Stimulated activated CD4-positive, alpha-beta T cell treated with anti-CD3 and anti-CD28 coated beads, TNF-alpha, amount 100 ng/mL, for 4 hours (primary cell): ENCODE measurements around the gene MCEMP1.

Experiments
- DNase-seq, 3 experiments: peaks; one replicate each; pipeline ENCODE4 v3.0.0-alpha.2; 2020; ENCODE audit warnings: low read depth in 3 of 3

The MCEMP1 gene

DNA sequence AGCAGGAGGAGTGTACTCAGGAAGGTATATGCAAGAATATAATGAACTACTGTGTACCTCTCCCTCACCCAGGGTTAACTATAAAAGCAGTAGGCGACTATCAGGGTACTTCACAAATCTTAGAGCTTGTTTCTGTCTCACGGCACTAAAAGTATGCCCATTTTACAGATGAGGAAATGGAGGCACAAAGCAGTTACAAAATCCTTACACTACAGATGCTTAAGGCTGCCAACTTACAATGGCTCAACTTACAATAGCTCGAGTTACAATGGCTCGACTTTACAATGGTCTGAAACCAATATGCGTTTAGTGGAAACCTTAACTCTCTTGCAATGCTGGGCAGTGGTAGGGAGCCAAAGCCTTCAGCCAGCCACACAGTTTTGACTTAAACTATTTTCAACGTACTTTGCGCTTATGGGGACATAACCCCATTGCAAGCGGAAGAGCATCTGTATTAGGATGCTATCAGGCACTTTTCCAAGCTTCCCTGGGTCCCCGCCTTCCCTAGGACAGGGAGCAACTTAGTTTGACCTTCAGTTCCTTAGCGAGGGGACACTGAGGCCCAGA lies 20.9 kb downstream of the MCEMP1 start:
- DNase-seq, result no peak

DNA sequence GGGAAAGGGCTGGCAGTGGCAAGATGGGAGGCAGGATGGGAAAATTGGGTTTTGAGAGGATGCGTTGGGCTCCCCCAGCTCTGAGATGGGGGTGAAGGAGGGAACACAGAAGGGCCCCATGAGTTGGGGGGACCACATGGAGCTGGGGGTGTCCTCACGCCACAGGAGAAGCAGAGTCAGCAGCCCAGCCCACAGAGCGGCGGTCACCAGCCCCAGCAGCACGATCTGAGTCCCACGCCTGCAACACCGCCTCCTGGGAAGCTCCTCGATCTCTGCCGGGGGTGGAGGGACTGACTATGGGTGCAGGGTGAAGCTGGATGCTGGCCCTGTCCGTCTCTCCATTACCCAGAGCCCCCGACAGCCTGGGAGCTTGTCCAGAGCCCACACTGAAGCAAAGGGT lies 21.7 kb downstream of the MCEMP1 start:
- DNase-seq, result no peak

DNA sequence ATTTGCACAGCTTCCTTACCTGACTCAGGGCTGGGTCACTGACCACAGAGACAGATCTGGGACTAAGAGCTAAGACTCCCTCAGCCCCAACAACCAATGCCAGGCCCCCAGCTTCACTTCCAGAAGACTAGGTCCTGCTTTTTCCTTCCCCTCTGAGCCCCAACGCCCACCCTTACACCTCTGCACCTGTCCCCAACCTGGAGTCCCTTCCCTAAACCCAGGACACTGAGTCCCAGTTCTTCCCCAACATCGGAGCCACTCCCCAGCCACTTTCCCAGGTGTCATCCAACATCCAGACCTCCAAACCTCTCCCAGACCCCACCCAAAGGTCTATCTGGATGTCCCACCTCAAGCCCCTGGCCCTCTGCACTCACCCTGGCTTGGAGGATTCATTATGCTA lies 22.1 kb downstream of the MCEMP1 start:
- DNase-seq, result no peak

DNA sequence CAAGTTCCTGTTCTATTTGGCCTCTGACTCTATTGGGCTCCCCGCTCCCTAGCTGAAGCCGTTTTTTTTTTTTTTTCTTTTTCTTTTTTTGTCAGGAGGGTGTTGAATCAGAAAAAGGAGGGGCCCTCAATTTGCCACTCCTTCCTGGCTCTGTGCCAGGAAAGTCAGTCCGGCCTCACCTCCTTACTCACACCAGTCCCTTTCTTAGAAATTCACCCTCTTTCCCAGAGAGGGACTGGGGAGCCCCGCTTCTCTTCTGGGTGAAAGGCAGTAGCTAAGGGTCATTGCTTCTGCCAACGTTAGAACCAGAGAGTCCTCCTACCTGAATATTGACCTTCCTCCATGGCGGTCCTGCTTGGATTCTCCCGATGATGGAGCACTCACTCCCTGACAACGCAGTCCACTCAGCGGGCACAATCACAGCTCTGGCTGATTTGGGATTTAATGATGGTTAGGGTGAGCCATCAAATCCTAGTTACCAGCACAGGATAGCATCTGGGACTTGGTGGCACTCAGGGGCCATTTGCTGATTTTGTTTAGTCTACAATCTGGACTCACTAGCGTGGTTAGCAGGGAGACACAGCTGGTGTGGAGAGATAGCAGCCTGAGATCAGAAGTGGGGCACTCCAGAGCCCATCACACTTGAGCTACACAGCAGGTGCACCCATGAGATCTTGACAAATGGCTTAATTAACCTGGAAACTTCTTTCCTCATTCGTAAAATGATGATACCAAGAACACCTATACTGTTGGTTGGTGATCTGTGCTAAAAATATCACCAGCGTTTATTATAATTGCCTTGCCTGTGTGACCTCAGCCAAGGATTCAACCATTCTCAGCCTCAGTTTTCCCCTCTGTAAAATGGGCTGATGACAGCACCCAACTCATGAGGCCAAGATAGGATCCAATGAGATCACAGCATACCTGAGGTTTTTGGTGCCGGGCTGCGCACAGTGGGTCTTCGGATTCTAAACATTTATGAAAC lies 22.8 kb downstream of the MCEMP1 start:
- DNase-seq, result no peak

DNA sequence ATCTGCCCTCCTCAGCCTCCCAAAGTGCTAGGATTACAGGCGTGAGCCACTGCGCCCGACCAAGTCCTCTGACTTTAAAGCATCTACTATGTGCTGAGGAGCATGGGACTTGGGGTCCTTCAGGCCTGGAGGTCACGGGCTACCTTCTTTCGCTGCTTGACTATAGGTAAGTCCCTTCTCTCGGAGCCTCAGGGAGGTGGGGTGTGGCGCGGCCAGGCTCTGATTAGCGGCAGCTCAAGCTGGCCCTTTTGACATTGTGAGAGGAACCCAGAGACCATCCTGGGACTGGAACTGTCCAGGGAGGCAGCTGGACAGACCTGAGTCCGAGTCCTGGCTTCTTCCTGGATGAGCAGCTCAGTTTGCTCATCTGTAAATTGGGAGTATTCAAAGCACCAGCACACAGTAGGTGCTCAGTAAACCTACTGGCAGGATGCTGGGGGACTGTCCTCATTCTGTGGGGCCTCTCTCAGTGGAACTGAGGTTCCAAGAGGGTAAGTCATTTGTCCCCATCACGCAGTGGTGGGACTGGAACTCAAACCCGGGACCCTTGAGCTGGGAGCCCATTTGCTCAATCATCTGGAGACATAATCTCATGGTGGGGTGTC lies 24.3 kb downstream of the MCEMP1 start:
- DNase-seq, result no peak

DNA sequence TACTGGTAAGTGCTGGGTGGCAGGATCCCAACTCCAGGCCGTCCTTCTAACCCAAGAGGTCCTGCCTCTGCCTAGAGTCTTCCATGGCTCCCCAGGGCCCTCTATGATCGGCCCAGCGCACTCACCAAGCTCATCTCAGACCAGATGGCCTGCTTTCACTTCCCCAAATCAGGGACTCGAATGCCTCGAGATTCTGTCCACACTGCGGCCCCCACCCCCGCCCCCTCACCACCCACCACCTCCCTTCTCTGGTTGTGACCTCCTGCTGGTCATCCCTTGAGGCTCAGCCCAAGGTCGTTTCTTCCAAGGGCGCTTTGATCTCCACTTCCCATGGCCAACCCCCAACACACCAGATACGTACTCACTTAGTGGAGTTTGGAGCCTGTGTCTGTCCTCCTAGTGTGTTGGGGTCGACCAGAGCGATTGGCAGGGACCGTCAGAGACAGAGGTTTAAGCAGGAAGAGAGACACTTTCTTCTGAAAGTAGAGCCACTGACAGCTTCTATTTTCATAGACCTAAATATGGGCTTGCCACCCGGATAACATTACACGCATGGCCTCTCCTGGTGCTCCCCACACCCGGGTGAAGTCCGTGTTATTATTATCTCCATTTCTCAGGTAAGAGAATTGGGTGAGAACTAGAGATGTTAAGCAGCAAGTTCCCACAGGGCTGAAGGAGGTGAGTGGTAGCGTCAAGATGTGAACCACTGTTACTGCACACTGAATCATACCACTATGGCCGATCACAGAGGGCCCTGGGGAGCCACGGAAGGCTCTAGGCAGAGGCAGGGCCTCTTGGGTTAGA lies 25.0 kb downstream of the MCEMP1 start, which contains the start of gene FCER2:
Gene FCER2, minus strand, starts transcription at position 478 of the 804 bp plus-strand sequence. CDS start 2,371 bp downstream, outside the sequence.
- DNase-seq, result no peak

DNA sequence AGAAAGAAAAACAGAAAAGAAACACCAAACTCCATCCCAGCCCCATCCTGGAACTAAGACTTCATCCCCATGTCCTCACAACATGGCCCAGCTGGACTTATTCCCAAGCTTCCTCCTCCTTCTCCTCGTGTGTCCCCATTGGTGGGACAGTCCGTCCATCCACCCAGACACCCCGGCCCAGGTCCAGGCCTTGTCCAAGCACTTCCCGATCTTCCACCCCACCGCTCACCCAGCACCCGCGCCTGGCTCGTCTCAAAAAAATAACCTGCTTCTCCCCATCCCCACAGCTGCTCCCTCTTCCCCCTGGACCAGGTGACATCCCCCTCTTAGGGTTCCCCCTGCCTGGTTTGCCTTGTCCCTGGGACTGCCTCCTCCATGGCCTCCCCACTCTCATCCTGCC lies 26.4 kb downstream of the MCEMP1 start:
- DNase-seq, result no peak

DNA sequence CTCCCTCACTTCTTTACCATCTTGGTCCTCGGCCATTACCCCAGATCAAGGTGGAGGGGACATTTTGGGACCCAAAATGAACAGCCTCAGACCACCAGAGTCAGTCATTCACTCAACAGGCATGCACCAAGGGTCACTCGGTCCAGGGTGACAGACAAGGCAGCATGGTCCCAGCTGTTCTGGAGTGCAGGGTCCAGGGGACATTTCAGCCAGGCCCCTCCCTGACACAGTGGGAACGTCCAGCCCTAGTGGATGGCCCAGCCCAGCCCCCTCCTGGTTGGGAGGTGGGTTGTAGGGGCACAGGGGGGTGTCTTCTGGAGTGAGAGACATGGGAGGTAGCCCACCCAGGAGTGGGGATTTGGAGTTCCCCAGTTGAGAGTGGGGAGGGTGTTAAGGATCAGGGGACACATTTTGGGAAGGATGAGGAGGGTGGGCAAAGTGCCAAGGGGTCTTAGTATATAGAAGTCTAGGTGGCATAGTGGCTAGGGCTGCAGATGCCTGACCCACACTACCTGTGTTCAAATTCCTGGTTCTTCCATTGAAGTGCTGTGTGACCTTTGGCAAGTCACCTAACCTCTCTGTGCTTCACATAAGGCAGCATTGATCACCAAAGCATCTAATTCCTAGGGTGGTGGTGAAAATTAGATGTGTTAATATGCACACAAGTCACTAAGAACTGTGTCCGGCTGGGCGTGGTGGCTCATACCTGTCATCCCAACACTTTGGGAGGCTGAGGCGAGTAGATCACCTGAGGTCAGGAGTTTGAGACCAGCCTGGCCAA lies 27.6 kb downstream of the MCEMP1 start:
- no peak for DNase-seq

DNA sequence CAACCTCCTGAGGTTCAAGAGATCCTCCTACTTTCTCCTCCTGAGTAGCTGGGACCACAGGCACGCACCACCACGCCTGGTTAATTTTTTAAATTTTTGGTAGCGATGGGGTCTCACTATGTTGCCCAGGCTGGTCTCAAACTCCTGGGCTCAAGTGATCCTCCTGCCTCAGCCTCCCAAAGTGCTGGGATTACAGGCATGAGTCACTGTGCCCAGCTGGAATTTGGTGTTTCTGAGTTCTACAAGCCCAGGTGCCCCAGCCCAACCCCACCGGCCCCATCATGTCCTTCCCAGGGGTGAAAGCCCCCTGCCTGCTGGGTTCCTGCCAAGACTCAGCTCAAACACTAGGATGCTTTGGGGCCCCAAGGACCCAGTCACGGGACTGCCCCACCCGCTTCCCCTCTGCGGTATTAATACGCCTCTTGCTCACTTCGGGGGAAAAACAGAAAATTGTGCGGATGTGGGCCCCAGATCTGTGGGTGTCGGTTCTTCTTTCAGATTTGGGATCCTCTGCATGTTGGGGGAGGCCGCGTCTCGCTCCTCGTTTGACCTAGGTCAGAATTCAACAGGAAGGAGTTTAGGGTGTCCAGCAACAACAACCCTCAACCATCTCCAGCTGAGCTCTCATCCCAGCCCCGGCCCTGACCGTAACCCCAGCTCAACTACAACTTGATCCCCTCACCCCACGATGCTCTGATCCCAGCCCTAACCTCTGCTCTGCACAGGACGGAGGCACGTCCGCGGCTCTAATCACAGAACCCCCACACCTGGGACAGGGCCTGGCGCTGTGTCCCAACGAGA lies 28.7 kb downstream of the MCEMP1 start:
- DNase-seq, result peak; percentile 47 to 64 (median 61)

DNA sequence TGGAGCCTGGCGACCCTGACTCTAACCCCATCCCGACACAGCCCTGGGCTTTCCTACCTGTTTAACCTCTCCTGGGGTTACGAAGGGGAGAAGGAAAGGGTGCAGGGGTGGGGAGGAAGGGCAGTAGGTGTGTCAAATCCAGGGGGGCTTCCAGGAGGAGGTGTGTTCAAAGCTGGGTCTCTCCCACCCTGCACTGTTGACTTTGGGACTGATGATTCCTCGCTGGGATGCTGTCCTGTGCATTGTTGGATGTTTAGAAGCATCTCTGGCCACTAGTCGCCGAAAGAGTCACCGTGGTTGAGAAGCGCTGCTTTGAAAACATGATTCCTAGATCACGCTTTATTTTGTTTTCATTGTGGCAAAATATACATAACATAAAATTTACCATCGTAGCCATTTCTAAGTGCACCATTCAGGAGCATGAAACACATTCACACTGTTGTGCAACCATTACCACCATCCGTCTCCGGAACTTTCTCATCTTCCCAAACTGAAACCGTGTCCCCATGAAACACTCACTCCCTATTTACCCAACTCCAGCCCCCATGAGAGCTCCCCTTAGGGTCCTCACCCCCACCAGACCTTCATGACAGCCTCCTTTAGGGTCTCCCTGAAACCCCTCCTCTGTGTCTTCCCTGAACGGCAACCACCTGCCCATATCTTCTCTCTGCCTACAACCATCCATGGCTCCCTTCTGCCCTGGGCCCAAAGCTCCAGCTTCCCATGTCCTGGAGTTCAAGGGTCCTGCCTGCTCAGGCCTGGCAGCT lies 29.5 kb downstream of the MCEMP1 start:
- no peak for DNase-seq

DNA sequence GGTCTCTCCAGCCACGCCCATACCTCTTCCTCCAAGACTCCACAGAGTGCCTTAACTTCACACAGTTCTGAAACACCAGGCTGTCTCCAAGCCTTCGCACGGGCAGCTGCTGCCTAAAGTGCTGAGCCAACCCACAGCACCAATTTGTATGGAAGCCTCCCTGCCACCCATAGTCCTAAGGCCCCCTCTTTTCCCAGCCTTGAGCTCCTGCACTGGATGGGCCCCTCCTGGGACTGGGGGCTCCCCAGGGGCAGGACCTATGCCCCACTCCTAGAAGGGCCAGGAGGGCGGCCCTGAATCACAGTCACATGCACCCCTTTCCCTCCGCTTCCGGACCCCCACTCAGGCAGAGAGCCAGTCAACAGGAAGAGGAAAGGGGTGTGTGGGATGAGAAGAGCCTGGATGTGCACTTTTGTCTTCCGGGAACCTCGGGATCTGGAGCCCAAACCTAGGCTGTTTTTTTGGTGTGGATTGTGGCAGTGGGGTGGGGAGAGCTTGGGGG lies 30.1 kb downstream of the MCEMP1 start:
- DNase-seq, result no peak

DNA sequence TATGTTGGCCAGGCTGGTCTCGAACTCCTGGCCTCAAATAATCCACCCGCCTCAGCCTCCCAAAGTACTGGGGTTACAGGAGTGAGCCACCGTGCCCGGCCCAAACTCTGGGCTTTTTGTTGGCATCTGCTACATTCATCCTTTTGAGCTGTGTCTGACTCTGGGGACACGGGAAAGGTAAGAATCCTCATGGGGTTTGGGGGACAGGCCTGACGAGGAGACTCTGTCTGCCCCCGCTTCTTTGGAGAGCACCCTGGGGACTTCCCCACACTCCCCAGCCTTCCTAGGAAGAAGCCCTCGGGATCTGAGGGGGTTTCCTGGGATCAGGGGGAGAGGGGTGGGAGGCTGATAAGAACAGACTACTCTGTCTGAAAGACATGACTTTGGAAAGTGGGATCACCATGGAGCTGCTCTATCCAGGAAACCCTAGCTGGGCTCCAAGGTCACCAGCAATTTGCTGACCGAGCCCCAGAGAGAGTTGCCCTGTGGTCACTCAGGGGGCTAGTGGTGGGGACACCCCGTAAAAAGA lies 33.1 kb downstream of the MCEMP1 start:
- DNase-seq, result no peak

DNA sequence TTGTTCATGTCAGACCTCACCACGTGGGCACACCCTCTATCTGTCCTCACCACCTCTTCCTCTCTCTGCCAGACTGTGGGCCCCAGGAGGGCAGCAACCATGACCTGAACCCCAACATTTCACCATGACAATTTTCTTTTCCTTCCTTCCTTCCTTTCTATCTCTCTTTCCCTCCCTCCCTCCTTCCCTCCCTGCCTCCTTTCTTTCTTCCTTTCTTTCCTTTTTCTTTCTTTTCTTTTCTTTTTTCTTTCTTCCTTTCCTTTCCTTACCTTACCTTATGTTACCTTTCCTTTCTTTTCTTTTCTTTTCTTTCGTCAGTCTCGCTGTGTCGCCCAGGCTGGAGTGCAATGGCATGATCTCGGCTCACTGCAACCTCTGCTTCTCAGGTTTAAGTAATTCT lies 33.7 kb downstream of the MCEMP1 start:
- no peak for DNase-seq

DNA sequence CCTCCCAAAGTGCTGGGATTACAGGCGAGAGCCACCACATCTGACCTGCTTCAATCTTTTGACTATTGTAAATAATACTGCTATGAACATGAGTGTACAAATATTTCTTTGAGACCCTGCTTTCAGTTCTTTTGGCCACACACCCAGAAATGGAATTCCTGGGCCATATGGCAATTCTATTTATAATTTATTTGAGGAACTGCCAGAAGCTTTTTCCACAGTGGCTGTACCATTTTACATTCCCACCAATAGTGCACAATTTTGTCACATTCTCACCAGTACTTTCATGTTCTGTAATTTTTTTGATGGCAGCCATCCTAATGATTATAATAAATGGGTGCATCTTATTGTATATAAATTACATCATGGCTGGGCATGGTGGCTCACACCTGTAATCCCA lies 38.8 kb downstream of the MCEMP1 start:
- DNase-seq, result no peak

DNA sequence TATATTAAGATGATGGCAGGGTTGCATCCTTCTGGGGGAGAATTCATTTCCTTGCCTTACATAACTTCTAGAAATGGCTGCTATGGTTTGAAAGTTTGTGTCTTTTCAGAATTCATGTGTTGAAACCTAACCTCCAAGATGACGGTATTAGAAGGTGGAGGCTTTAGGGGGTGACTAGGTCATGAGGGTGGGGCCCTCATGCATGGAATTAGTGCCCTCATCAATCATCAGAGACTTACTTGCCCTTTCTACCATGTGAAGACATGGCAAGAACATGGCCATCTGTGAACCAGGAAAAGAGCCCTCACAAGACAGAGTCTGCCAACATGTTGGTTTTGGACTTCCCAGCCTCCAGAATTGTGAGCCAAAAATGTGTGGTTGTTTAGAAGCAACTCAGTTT lies 39.9 kb downstream of the MCEMP1 start:
- no peak for DNase-seq

DNA sequence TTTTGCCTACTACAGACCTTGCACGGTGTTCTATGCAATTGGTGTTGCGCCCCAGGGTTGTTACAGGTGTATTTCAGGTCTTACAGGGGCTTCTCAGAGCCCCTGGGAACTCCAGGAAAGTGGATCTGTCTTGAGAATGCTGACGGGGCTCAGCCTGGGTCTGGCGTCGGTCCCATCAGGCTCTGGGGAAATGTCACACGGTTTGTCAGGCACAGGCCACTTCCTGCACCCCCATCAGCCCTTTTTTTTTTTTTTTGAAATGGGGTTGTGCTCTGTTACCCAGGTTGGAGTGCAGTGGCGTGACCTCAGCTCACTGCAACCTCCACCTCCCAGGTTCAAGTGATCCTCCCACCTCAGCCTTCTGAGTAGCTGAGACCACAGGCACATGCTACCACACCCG lies 41.8 kb downstream of the MCEMP1 start:
- DNase-seq, result no peak

DNA sequence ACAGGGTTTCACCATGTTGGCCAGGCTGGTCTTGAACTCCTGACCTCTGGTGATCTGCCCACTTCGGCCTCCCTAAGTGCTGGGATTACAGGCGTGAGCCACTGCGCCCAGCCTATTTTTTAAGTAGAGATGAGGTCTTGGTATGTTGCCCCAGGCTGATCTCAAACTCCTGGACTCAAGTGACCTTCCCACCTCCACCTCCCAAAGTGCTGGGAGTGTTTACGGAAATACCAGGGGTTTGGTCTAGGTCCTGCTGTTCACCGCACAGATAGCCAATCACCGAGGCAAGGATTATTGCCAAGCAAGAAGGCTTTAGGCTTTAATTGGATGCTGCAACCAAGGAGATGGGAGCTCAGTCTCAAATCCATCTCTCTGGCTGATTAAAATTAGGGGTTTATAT lies 43.5 kb downstream of the MCEMP1 start:
- DNase-seq, result no peak

DNA sequence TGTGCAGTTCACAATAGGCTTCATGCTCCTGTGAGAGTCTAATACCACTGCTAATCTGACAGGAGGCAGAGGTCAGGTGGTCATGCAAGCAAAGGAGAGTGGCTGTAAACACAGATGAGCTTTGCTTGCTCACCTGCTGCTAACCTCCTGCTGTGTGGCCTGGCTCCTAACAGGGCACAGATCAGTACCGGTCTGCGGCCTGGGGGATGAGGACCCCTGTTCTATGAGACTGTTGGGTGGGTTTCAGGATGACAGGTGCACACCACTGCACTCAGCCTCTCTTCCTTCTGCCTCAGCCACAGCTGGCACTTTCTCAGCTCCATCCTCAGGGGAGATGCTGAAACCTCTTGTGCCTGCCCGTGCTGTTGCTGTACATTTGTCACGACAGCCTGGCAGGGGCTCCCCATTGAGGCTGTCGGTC lies 45.4 kb downstream of the MCEMP1 start:
- DNase-seq, result no peak

DNA sequence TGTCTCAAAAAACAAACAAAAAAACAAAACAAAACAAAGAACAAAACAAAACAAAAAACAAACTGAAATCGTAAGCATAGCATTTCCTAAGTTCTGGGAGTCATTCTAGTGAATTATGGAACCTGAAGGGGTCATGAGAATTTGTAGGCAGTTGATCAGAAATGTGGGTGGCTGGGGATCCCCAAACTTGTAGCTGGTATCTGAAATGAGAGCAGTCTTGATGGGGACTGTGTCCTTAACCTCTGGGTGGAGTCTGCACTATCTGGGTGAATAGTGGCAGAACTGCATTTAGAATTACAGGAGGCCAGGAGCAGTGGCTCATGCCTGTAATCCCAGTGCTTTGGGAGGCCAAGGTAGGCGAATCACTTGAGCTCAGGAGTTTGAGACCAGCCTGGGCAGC lies 48.9 kb downstream of the MCEMP1 start:
- DNase-seq, result no peak
